ENCODE data around the gene HERPUD1. TPM values are rescaled to one million over a fixed set of nuclear protein-coding genes. Genes with fewer than 3 reads are reported as not detected.

The HERPUD1 gene
- total and polyA plus RNA-seq, 9 of the 15 experiments (the other 6 are each of a cell fraction or from before 2014, with no cell fraction given), result 14.2 to 60.7 (median 37.4) TPM

DNA sequence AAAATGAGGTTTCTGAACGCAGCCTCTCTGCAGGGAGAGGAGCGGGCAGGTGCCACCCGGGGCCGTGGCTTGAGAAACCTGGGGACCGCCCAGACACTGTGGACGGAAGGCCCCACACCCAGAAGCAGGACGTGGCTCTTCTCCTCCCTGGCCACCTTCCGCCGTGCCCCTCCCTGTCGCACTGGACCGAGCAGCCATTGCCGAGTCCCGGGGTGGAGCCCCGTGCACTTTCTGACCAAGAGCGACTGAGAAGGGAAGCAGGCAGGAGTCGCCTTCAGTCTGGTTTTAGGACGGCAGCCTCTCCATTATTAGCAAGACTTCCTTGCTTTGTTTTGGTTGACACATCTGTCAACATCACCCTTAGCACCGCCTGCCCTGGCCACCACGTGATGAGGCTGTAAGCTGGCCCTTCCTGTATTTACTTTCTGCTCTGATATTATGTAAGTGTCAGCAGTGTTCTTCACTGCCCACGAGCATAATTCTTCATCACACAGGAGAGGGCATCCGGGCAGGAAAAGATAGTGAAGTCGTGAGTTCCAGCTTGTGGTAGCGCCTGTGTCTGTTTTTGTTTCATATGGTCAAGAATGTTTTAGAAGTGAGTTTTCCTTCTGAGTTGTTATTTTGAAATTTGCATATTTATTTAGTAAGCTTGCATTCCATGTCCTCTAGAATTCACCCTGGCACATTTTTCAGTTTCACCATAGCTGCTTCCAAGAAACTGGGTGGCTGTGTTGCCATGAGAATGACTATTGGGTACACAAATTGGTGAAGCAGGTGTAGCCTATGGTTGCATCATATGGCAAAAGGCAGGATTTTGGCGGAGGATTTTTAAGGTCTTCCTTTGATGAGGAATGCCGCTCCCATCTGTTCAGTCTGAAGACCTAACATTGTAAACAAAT lies 1.0 kb downstream of the HERPUD1 start (continued):
- no peak for TF ChIP-seq ZFP30 (CRISPR knock-in tag; IDR thresholded peaks at IDR 0.05; ENCODE audit: borderline replicate concordance)
- TF ChIP-seq SPI1 (IDR thresholded peaks at IDR 0.05; ENCODE audit: borderline replicate concordance, low read depth, low read length), result 0 out of 2 replicates have a peak, but pooled peaks have one; percentile 15
- TF ChIP-seq, protein P1, sequence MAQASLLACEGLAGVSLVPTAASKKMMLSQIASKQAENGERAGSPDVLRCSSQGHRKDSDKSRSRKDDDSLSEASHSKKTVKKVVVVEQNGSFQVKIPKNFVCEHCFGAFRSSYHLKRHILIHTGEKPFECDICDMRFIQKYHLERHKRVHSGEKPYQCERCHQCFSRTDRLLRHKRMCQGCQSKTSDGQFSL (CRISPR knock-in tag; IDR thresholded peaks at IDR 0.05), result no peak
- TF ChIP-seq, protein P1 (tag; IDR thresholded peaks at IDR 0.05), result no peak
- peak; percentile 12 for TF ChIP-seq TAF1 (IDR thresholded peaks at IDR 0.05; ENCODE audit: control insufficient read depth, extremely low read depth, insufficient read depth, low read length, severe bottlenecking)
- TF ChIP-seq, protein P2, sequence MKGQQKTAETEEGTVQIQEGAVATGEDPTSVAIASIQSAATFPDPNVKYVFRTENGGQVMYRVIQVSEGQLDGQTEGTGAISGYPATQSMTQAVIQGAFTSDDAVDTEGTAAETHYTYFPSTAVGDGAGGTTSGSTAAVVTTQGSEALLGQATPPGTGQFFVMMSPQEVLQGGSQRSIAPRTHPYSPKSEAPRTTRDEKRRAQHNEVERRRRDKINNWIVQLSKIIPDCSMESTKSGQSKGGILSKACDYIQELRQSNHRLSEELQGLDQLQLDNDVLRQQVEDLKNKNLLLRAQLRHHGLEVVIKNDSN (CRISPR knock-in tag; IDR thresholded peaks at IDR 0.05), result peak; percentile 95
- no peak for TF ChIP-seq ESRRB (CRISPR knock-in tag; IDR thresholded peaks at IDR 0.05; ENCODE audit: borderline replicate concordance)
- no peak for TF ChIP-seq NONO (IDR thresholded peaks at IDR 0.05; ENCODE audit: low read depth in 2 of 2, low read length in 1 of 2)
- TF ChIP-seq, protein P3, sequence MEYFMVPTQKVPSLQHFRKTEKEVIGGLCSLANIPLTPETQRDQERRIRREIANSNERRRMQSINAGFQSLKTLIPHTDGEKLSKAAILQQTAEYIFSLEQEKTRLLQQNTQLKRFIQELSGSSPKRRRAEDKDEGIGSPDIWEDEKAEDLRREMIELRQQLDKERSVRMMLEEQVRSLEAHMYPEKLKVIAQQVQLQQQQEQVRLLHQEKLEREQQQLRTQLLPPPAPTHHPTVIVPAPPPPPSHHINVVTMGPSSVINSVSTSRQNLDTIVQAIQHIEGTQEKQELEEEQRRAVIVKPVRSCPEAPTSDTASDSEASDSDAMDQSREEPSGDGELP (CRISPR knock-in tag; IDR thresholded peaks at IDR 0.05; ENCODE audit: borderline replicate concordance), result peak; percentile 45; the same call in 1 of the 2 replicates
- no peak for TF ChIP-seq ZC3H4 (CRISPR knock-in tag; IDR thresholded peaks at IDR 0.05; ENCODE audit: borderline replicate concordance)
- TF ChIP-seq, protein P4, sequence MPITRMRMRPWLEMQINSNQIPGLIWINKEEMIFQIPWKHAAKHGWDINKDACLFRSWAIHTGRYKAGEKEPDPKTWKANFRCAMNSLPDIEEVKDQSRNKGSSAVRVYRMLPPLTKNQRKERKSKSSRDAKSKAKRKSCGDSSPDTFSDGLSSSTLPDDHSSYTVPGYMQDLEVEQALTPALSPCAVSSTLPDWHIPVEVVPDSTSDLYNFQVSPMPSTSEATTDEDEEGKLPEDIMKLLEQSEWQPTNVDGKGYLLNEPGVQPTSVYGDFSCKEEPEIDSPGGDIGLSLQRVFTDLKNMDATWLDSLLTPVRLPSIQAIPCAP (CRISPR knock-in tag; IDR thresholded peaks at IDR 0.05; ENCODE audit: borderline replicate concordance), result no peak
- no peak for TF ChIP-seq NRF1 (conservative IDR thresholded peaks at IDR 0.05 in 1 of 2, IDR thresholded peaks at IDR 0.05 in 1 of 2)
- no peak for TF ChIP-seq ELF4 (CRISPR knock-in tag; IDR thresholded peaks at IDR 0.05)
- TF ChIP-seq, protein P5, sequence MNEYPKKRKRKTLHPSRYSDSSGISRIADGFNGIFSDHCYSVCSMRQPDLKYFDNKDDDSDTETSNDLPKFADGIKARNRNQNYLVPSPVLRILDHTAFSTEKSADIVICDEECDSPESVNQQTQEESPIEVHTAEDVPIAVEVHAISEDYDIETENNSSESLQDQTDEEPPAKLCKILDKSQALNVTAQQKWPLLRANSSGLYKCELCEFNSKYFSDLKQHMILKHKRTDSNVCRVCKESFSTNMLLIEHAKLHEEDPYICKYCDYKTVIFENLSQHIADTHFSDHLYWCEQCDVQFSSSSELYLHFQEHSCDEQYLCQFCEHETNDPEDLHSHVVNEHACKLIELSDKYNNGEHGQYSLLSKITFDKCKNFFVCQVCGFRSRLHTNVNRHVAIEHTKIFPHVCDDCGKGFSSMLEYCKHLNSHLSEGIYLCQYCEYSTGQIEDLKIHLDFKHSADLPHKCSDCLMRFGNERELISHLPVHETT (CRISPR knock-in tag; conservative IDR thresholded peaks at IDR 0.05 in 1 of 2, IDR thresholded peaks at IDR 0.05 in 1 of 2), result 0 out of 4 replicates have a peak, but pooled peaks of 1 of the 2 experiments have one; percentile 21
- no peak for TF ChIP-seq MCM2 (IDR thresholded peaks at IDR 0.05; ENCODE audit: low read depth)
- no peak for TF ChIP-seq CXXC5 (CRISPR knock-in tag; IDR thresholded peaks at IDR 0.05)
- peak; percentile 17 for TF ChIP-seq RBFOX2 (IDR thresholded peaks at IDR 0.05; ENCODE audit: low read depth, low read length)
- no peak for TF ChIP-seq POU5F1 (IDR thresholded peaks at IDR 0.05; ENCODE audit: borderline replicate concordance, low read depth, low read length, partially characterized antibody)
- TF ChIP-seq ATF7 (IDR thresholded peaks at IDR 0.05), result 0 out of 2 replicates have a peak, but pooled peaks have one; percentile 11
- no peak for TF ChIP-seq HNRNPL (IDR thresholded peaks at IDR 0.05; ENCODE audit: low read depth, low read length)
